Osteocyte (in vitro differentiated cells): Measurements from ENCODE around the gene SACM1L. TPM values are rescaled to one million over a fixed set of nuclear protein-coding genes. Genes with fewer than 3 reads are reported as not detected.

Source experiments
- DNase-seq: peaks from one replicate; pipeline ENCODE4 v3.0.0; 2021; ENCODE audit warnings: mixed read lengths; ENCODE audit not compliant: unreplicated experiment; ENCODE audit errors: extremely low spot score
- H3K27ac Mint-ChIP-seq: one replicate; pipeline ENCODE4 v1.8.0; 2021; ENCODE audit warnings: mild to moderate bottlenecking, mixed read lengths; ENCODE audit not compliant: unreplicated experiment
- H3K27me3 Mint-ChIP-seq: one replicate; pipeline ENCODE4 v1.8.0; 2021; ENCODE audit warnings: mixed read lengths; ENCODE audit not compliant: unreplicated experiment
- H3K36me3 Mint-ChIP-seq: one replicate; pipeline ENCODE4 v1.8.0; 2021; ENCODE audit warnings: mixed read lengths; ENCODE audit not compliant: unreplicated experiment
- H3K4me1 Mint-ChIP-seq: one replicate; pipeline ENCODE4 v1.8.0; 2021; ENCODE audit warnings: mixed read lengths; ENCODE audit not compliant: unreplicated experiment
- H3K4me3 Mint-ChIP-seq: one replicate; pipeline ENCODE4 v1.8.0; 2021; ENCODE audit warnings: mild to moderate bottlenecking, moderate library complexity, mixed read lengths; ENCODE audit not compliant: unreplicated experiment
- H3K9me3 Mint-ChIP-seq: one replicate; pipeline ENCODE4 v1.8.0; 2021; ENCODE audit warnings: mixed read lengths; ENCODE audit not compliant: unreplicated experiment
- long read RNA-seq: library from polyadenylated mRNA; unstranded; transcript quantifications from one replicate; pipeline ENCODE4 v2.0.0, GENCODE V29; 2021
- total RNA-seq: library from RNA; stranded (reverse); gene quantifications from 2 replicates; pipeline ENCODE4 v1.2.1, GENCODE V29; 2021
- TF ChIP-seq, protein P1 (sequence below): fragments of 200-600 bp; sonication (generic); IDR thresholded peaks from 2 replicates; pipeline ENCODE4 v1.5.0; 2021; ENCODE audit warnings: antibody characterized with exemption, mild to moderate bottlenecking, moderate library complexity

The SACM1L gene
- total RNA-seq = 38.3 and 40.8 TPM in 2 replicates
- long read RNA-seq, transcript SACM1L-201 (20 exons, 3,723 nt) = major isoform, 82 of 116 reads
- long read RNA-seq, partial matches to known transcripts = 12 of 116 reads
- long read RNA-seq, other reads (novel, unspliced or antisense) = 16 of 116 reads

DNA sequence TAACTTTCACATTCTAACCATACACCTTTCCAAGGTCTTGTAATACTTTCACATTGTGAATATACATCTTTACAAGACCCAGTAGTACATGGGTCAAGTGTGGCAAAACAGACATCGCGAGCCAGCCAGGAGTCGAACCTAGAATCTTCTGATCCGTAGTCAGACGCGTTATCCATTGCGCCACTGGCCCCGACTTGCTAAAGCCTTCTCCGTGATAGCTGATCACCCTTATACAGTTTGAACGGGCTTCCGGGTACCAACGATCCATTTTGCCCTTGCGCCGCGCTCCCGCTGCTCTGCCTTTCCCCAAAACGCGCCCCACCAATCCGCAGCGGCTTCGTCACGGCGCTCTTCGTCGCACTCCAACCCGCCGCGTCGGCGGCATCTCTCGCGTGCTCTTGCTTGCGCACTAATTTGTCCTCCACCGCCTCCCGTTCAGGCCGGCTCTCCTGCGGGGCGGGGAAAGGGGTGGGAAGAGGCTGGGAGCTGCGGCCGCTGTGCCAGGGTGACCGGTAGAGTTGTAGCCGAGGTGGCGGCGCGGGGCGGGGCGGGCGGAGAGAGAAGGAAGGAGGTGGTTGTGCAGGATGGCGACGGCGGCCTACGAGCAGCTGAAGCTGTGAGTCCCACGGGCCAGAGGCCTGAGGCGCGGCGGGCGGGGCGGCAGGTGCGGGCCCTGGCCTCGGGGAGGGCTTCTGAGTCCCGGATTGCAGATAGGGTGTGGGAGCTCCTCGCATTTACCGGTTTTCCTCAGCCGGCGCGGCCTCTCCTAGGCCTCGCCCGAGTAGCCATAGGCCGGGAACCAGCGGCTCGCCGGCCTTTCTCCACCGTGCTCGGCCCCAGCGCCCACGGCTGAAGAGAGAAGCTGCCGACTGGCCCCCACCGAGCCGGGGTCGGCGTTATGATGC, at the start of gene SACM1L:
Gene SACM1L (plus strand): TSS at position 515 of the 905 bp plus-strand sequence. CDS start 70 bp downstream, at position 585.
- H3K4me1 Mint-ChIP-seq = peaks cover 33% of the 10 kb centered on the region
- peaks cover 4% of the 10 kb centered on the region for H3K36me3 Mint-ChIP-seq
- H3K27me3 Mint-ChIP-seq = no peaks in the 10 kb centered on the region
- H3K27ac Mint-ChIP-seq = peak within 1 kb of the TSS; percentile 90
- DNase-seq = peak; percentile 99
- TF ChIP-seq, protein P1, sequence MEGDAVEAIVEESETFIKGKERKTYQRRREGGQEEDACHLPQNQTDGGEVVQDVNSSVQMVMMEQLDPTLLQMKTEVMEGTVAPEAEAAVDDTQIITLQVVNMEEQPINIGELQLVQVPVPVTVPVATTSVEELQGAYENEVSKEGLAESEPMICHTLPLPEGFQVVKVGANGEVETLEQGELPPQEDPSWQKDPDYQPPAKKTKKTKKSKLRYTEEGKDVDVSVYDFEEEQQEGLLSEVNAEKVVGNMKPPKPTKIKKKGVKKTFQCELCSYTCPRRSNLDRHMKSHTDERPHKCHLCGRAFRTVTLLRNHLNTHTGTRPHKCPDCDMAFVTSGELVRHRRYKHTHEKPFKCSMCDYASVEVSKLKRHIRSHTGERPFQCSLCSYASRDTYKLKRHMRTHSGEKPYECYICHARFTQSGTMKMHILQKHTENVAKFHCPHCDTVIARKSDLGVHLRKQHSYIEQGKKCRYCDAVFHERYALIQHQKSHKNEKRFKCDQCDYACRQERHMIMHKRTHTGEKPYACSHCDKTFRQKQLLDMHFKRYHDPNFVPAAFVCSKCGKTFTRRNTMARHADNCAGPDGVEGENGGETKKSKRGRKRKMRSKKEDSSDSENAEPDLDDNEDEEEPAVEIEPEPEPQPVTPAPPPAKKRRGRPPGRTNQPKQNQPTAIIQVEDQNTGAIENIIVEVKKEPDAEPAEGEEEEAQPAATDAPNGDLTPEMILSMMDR = no peak
- no peaks in the 10 kb centered on the region for H3K9me3 Mint-ChIP-seq
- peak within 1 kb of the TSS; percentile 84 for H3K4me3 Mint-ChIP-seq

DNA sequence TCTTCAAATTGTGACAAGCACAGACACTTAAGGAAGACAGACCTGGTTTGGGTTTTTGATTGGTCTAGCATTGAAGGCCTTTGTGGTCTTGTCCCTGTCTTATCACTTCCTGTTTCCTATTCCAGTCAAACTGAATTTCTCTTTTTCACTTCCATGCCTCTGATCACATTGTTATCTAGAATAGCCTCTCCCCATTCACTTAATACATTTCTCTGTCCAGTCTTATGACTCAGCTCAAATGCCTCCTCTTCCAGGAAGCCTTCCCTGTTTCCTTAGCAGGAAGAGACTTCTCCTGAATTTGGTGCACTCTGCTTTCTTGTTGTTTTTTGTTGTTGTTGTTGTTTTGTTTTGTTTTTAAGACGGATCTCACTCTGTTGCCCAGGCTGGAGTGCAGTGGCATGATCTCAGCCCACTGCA, 49.1 kb upstream of the SACM1L start:
- H3K4me1 Mint-ChIP-seq = peaks cover 65% of the 10 kb centered on the region
- peak overlapping the region; percentile 66 for H3K27ac Mint-ChIP-seq
- DNase-seq = no peak
- no peaks in the 10 kb centered on the region for H3K27me3 Mint-ChIP-seq
- H3K4me3 Mint-ChIP-seq = no peak overlapping the region
- TF ChIP-seq, protein P1 = no peak
- peaks cover 10% of the 10 kb centered on the region for H3K36me3 Mint-ChIP-seq
- no peaks in the 10 kb centered on the region for H3K9me3 Mint-ChIP-seq

- DNase-seq = peak; percentile 48
- Mint-ChIP-seq H3K4me3 (no peak overlapping the region), H3K9me3 (no peaks in the 10 kb centered on the region), H3K27ac (peak overlapping the region; percentile 66), H3K36me3 (peaks cover 10% of the 10 kb centered on the region), H3K4me1 (peaks cover 66% of the 10 kb centered on the region), H3K27me3 (no peaks in the 10 kb centered on the region)
- TF ChIP-seq, protein P1 = no peak
These were observed 48.4 kb upstream of the SACM1L start for GRCh38 chr3:45640724-45641361.

GRCh38 chr3:45641756-45642155, 47.4 kb upstream of the SACM1L start:
- Mint-ChIP-seq H3K4me3 (no peak overlapping the region), H3K27ac (peak overlapping the region; percentile 97), H3K4me1 (peaks cover 65% of the 10 kb centered on the region), H3K9me3 (no peaks in the 10 kb centered on the region), H3K27me3 (no peaks in the 10 kb centered on the region), H3K36me3 (peaks cover 9% of the 10 kb centered on the region)
- DNase-seq = no peak
- TF ChIP-seq, protein P1 = no peak

GRCh38 chr3:45642731-45643152, 46.5 kb upstream of the SACM1L start:
- Mint-ChIP-seq H3K4me3 (peak overlapping the region; percentile 14), H3K4me1 (peaks cover 74% of the 10 kb centered on the region), H3K36me3 (peaks cover 4% of the 10 kb centered on the region), H3K27ac (peak overlapping the region; percentile 97), H3K27me3 (no peaks in the 10 kb centered on the region), H3K9me3 (no peaks in the 10 kb centered on the region)
- peak; percentile 94 for DNase-seq
- TF ChIP-seq, protein P1 = no peak
